OCI-LY7 (cell line): Measurements from ENCODE around the gene NPLOC4.

Experiments used
- CTCF ChIP-seq: fragments of 200-600 bp; sonication (generic); conservative IDR thresholded peaks from 2 replicates; pipeline ENCODE4 v1.5.1; 2014; ENCODE audit warnings: mild to moderate bottlenecking, antibody characterized with exemption, low read length, moderate library complexity, mixed read lengths
- EZH2phosphoT487 ChIP-seq: fragments of 200-600 bp; sonication (generic); IDR thresholded peaks from 2 replicates; pipeline ENCODE4 v1.6.1; 2018; ENCODE audit warnings: low read depth, borderline replicate concordance, mild to moderate bottlenecking, mixed run types, antibody characterized with exemption, low read length, moderate library complexity, mixed read lengths

- TF ChIP-seq CTCF = no peak
- TF ChIP-seq EZH2phosphoT487 = no peak
Measured at GRCh38 chr17:81577278-81578000, 59.5 kb downstream of the NPLOC4 start.
